GM23338 (cell line): Measurements from ENCODE around the gene GNA12. TPM values are rescaled to one million over a fixed set of nuclear protein-coding genes. Genes with fewer than 3 reads are reported as not detected.

ENCODE experiments used
- ATAC-seq: fragments of 200-7000 bp; cut with Tn5 transposase; 3 replicates; pipeline ENCODE4 v1.9.1; 2020
- DNase-seq: peaks from one replicate; pipeline ENCODE4 v3.0.0-alpha.2; 2015; ENCODE audit warnings: low spot score
- H2AFZ ChIP-seq: fragments of 200-600 bp; sonication (generic); 2 replicates; pipeline ENCODE4 v1.8.0; 2016; ENCODE audit warnings: antibody characterized with exemption, mild to moderate bottlenecking, moderate library complexity
- H3F3A ChIP-seq: fragments of 200-600 bp; sonication (generic); replicated peaks from 2 replicates; pipeline ENCODE4 v1.8.0; 2017; ENCODE audit warnings: antibody characterized with exemption, mixed run types, low read depth
- H3K27ac ChIP-seq: fragments of 200-600 bp; sonication (generic); 2 replicates; pipeline ENCODE4 v1.6.1; 2016; ENCODE audit warnings: low read depth
- H3K27me3 ChIP-seq: fragments of 200-600 bp; sonication (generic); 2 replicates; pipeline ENCODE4 v1.8.0; 2016; ENCODE audit warnings: mild to moderate bottlenecking, mixed run types, moderate library complexity; ENCODE audit not compliant: insufficient read depth
- H3K36me3 ChIP-seq: fragments of 200-600 bp; sonication (generic); 2 replicates; pipeline ENCODE4 v1.8.0; 2016; ENCODE audit warnings: mild to moderate bottlenecking; ENCODE audit not compliant: insufficient read depth
- H3K4me1 ChIP-seq: fragments of 200-600 bp; sonication (generic); 2 replicates; pipeline ENCODE4 v1.8.0; 2016; ENCODE audit warnings: mild to moderate bottlenecking, moderate library complexity; ENCODE audit not compliant: insufficient read depth
- H3K4me2 ChIP-seq: fragments of 200-600 bp; sonication (generic); 2 replicates; pipeline ENCODE4 v1.7.1; 2017; ENCODE audit warnings: mixed run types
- H3K4me3 ChIP-seq: fragments of 200-600 bp; sonication (generic); 2 replicates; pipeline ENCODE4 v1.6.1; 2016; ENCODE audit warnings: mixed run types
- H3K79me2 ChIP-seq: fragments of 200-600 bp; sonication (generic); replicated peaks from 2 replicates; pipeline ENCODE4 v1.8.0; 2017; ENCODE audit warnings: mild to moderate bottlenecking; ENCODE audit not compliant: insufficient read depth
- H3K9me2 ChIP-seq: fragments of 200-600 bp; sonication (generic); 2 replicates; pipeline ENCODE4 v1.8.0; 2017; ENCODE audit not compliant: insufficient read depth
- H4K20me1 ChIP-seq: fragments of 200-600 bp; sonication (generic); replicated peaks from 2 replicates; pipeline ENCODE4 v1.8.0; 2017; ENCODE audit warnings: mild to moderate bottlenecking; ENCODE audit not compliant: insufficient read depth
- H3K27ac Mint-ChIP-seq: 2 replicates; pipeline ENCODE4 v1.8.0; 2020; ENCODE audit warnings: inconsistent platforms, mild to moderate bottlenecking, moderate library complexity, mixed read lengths
- H3K27me3 Mint-ChIP-seq: 3 replicates; pipeline ENCODE4 v1.8.0; 2022; ENCODE audit warnings: low read depth, mild to moderate bottlenecking, moderate library complexity, mixed read lengths, inconsistent platforms; ENCODE audit not compliant: insufficient read depth, poor library complexity
- H3K36me3 Mint-ChIP-seq: 3 replicates; pipeline ENCODE4 v1.8.0; 2021; ENCODE audit warnings: low read depth, mild to moderate bottlenecking, inconsistent platforms, moderate library complexity, mixed read lengths
- H3K4me1 Mint-ChIP-seq: 3 replicates; pipeline ENCODE4 v1.8.0; 2020; ENCODE audit warnings: mild to moderate bottlenecking, inconsistent platforms, mixed read lengths
- H3K4me3 Mint-ChIP-seq: 3 replicates; pipeline ENCODE4 v1.8.0; 2021; ENCODE audit warnings: moderate library complexity, mild to moderate bottlenecking, inconsistent platforms, mixed read lengths
- H3K9me3 Mint-ChIP-seq: 3 replicates; pipeline ENCODE4 v1.8.0; 2020; ENCODE audit warnings: moderate library complexity, mild to moderate bottlenecking, inconsistent platforms, mixed read lengths
- CREB1 ChIP-seq: fragments of 250-450 bp; sonication (Bioruptor Pico); IDR thresholded peaks from 2 replicates; pipeline ENCODE4 v1.5.0; 2020; ENCODE audit warnings: low read depth, mild to moderate bottlenecking, moderate library complexity
- EZH2phosphoT487 ChIP-seq: fragments of 200-600 bp; sonication (generic); IDR thresholded peaks from one replicate; pipeline ENCODE4 v1.8.1; 2018; ENCODE audit warnings: antibody characterized with exemption; ENCODE audit not compliant: unreplicated experiment
- NANOG ChIP-seq: IDR thresholded peaks from 2 replicates; pipeline ENCODE4 v1.6.1; 2016; ENCODE audit warnings: antibody characterized with exemption, borderline replicate concordance
- POLR2AphosphoS5 ChIP-seq: IDR thresholded peaks from 2 replicates; pipeline ENCODE4 v1.6.1; 2016; ENCODE audit warnings: antibody characterized with exemption, low read depth
- STAT1 ChIP-seq: IDR thresholded peaks from one replicate; pipeline ENCODE4 v1.6.1; 2016; ENCODE audit warnings: antibody characterized with exemption; ENCODE audit not compliant: unreplicated experiment
- ZNF114 ChIP-seq: fragments of 250-450 bp; sonication (Bioruptor Pico); IDR thresholded peaks from 2 replicates; pipeline ENCODE4 v1.5.0; 2020; ENCODE audit warnings: mild to moderate bottlenecking, moderate library complexity
- polyA plus RNA-seq: library from polyadenylated mRNA; unstranded; fragments of >200 nt; fragmentation: Nextera tagmentation; extraction: Ambion mirVana; gene quantifications from 2 replicates; pipeline ENCODE4 v1.2.1, GENCODE V29; 2016
- total RNA-seq: library from RNA; depleted of rRNA; stranded (reverse); fragments of >200 nt; shearing (Covaris generic); gene quantifications from 2 replicates; pipeline ENCODE4 v1.2.3, GENCODE V29; 2014
- TF ChIP-seq, protein P1 (sequence below): IDR thresholded peaks from one replicate; pipeline ENCODE4 v1.6.1; 2018; ENCODE audit warnings: antibody characterized with exemption; ENCODE audit not compliant: unreplicated experiment

GNA12 gene
- total and polyA plus RNA-seq, 2 experiments from 2014 or later, result 24.0 to 87.7 TPM

DNA sequence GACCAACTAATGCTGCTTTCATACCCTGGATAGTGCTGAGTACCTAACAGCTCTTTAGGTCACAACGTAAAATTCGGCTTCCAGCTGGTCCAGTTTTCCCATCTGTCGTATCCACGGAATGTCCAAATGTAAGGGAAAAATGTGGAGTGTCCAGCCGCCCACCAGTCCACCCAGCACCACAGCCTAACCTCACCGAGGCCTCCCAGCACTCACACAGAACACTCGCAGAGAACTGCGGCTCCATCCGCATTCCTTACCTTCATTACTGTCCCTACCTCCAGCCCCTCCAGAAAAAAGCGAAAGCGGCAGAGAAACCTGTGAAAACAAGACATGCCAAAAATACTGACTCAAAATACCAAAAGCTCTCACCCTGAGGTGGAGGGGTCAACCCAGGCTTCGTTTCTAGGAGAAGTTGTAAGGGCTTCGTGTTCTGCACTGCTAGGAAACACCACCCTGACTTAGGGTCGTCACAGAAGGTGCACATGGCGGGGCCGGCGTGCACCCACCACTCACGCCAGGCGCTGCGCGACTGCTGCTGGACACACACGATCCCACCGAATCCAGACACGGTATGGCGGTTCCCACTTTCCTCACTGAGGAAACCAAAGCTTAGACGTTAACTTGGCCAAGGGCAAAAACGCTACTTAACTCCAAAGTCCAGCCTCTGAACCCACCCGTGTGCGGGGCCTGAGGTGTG lies 82.2 kb downstream of the GNA12 start:
- peaks cover 22% of the 10 kb centered on the region; the same call in 1 of the 2 replicates for H4K20me1 ChIP-seq
- peaks cover 20% of the 10 kb centered on the region for H3K36me3 Mint-ChIP-seq
- H3K27me3 ChIP-seq, result no peaks in the 10 kb centered on the region
- peak overlapping the region; percentile 64; the same call in 1 of the 2 replicates for H3K27ac Mint-ChIP-seq
- H2AFZ ChIP-seq, result no peak overlapping the region
- no peaks in the 10 kb centered on the region for H3F3A ChIP-seq
- H3K9me2 ChIP-seq, result no peaks in the 10 kb centered on the region
- no peak for DNase-seq
- TF ChIP-seq, protein P1, sequence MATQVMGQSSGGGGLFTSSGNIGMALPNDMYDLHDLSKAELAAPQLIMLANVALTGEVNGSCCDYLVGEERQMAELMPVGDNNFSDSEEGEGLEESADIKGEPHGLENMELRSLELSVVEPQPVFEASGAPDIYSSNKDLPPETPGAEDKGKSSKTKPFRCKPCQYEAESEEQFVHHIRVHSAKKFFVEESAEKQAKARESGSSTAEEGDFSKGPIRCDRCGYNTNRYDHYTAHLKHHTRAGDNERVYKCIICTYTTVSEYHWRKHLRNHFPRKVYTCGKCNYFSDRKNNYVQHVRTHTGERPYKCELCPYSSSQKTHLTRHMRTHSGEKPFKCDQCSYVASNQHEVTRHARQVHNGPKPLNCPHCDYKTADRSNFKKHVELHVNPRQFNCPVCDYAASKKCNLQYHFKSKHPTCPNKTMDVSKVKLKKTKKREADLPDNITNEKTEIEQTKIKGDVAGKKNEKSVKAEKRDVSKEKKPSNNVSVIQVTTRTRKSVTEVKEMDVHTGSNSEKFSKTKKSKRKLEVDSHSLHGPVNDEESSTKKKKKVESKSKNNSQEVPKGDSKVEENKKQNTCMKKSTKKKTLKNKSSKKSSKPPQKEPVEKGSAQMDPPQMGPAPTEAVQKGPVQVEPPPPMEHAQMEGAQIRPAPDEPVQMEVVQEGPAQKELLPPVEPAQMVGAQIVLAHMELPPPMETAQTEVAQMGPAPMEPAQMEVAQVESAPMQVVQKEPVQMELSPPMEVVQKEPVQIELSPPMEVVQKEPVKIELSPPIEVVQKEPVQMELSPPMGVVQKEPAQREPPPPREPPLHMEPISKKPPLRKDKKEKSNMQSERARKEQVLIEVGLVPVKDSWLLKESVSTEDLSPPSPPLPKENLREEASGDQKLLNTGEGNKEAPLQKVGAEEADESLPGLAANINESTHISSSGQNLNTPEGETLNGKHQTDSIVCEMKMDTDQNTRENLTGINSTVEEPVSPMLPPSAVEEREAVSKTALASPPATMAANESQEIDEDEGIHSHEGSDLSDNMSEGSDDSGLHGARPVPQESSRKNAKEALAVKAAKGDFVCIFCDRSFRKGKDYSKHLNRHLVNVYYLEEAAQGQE, result no peak
- TF ChIP-seq POLR2AphosphoS5 (no peak), CREB1 (CRISPR knock-in tag) (no peak), NANOG (no peak)
- H3K9me3 Mint-ChIP-seq, result no peaks in the 10 kb centered on the region
- H3K27ac ChIP-seq, result peak overlapping the region; percentile 76; the same call in 1 of the 2 replicates
- peaks cover 14% of the 10 kb centered on the region for H3K4me1 ChIP-seq
- H3K4me2 ChIP-seq, result no peak overlapping the region
- peaks cover 46% of the 10 kb centered on the region for H3K4me1 Mint-ChIP-seq
- no peak overlapping the region for H3K4me3 ChIP-seq
- peaks cover 74% of the 10 kb centered on the region for H3K79me2 ChIP-seq
- no peaks in the 10 kb centered on the region for H3K36me3 ChIP-seq
- peaks cover 13% of the 10 kb centered on the region for H3K27me3 Mint-ChIP-seq
- ATAC-seq, result no peak
- H3K4me3 Mint-ChIP-seq, result no peak overlapping the region

DNA sequence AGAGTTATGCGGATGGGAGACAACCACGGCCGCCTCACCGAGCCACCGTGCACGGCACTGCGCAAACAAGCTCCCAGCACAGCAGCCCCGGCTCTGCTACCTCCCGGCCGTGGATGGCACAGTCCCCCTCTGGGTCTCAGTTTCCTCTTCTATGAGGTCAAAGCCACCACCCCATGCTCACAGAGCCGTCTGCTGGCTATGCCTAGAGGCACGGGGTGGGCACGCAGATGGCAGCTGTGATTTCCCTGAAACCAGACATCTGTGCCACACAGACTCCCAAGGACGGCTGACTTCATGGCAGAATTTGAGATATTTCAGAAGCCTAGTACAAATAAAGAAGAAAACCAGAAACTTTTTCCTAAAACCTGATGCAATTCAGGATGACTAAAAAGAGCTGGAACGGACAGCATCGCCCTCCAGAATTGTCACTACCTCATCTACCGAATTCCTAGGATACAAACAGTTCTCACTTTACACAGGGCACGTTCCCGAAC lies 82.9 kb downstream of the GNA12 start:
- TF ChIP-seq, protein P1, result no peak
- no peak for TF ChIP-seq CREB1 (CRISPR knock-in tag)
- no peak for TF ChIP-seq EZH2phosphoT487
- TF ChIP-seq ZNF114 (CRISPR knock-in tag), result no peak
- no peak for TF ChIP-seq STAT1
- Histone ChIP-seq H2AFZ (no peak overlapping the region), H3K36me3 (no peaks in the 10 kb centered on the region; the same call in 1 of the 2 replicates), H3K4me3 (no peak overlapping the region), H3K4me2 (no peak overlapping the region), H3K79me2 (peaks cover 74% of the 10 kb centered on the region), H3F3A (no peaks in the 10 kb centered on the region), H4K20me1 (peaks cover 22% of the 10 kb centered on the region; the same call in 1 of the 2 replicates), H3K27ac (peak overlapping the region; percentile 76; the same call in 1 of the 2 replicates), H3K9me2 (no peaks in the 10 kb centered on the region), H3K27me3 (no peaks in the 10 kb centered on the region), H3K4me1 (peaks cover 14% of the 10 kb centered on the region)
- no peaks in the 10 kb centered on the region for H3K9me3 Mint-ChIP-seq
- H3K4me3 Mint-ChIP-seq, result no peak overlapping the region
- ATAC-seq (no peak), DNase-seq (no peak)
- H3K4me1 Mint-ChIP-seq, result peaks cover 46% of the 10 kb centered on the region
- H3K27me3 Mint-ChIP-seq, result peaks cover 13% of the 10 kb centered on the region
- peaks cover 23% of the 10 kb centered on the region for H3K36me3 Mint-ChIP-seq
- peak overlapping the region; percentile 42; the same call in 1 of the 2 replicates for H3K27ac Mint-ChIP-seq
